Measurements from ENCODE around the gene EXOC6. TPM values are rescaled to one million over a fixed set of nuclear protein-coding genes. Genes with fewer than 3 reads are reported as not detected.

Gene EXOC6, protein sequence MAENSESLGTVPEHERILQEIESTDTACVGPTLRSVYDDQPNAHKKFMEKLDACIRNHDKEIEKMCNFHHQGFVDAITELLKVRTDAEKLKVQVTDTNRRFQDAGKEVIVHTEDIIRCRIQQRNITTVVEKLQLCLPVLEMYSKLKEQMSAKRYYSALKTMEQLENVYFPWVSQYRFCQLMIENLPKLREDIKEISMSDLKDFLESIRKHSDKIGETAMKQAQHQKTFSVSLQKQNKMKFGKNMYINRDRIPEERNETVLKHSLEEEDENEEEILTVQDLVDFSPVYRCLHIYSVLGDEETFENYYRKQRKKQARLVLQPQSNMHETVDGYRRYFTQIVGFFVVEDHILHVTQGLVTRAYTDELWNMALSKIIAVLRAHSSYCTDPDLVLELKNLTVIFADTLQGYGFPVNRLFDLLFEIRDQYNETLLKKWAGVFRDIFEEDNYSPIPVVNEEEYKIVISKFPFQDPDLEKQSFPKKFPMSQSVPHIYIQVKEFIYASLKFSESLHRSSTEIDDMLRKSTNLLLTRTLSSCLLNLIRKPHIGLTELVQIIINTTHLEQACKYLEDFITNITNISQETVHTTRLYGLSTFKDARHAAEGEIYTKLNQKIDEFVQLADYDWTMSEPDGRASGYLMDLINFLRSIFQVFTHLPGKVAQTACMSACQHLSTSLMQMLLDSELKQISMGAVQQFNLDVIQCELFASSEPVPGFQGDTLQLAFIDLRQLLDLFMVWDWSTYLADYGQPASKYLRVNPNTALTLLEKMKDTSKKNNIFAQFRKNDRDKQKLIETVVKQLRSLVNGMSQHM
- polyA plus RNA-seq (ENCODE audit: low read depth in 6 of 6): 10 to 100 TPM; 11.8 to 16.2 (median 14.4) TPM

DNA sequence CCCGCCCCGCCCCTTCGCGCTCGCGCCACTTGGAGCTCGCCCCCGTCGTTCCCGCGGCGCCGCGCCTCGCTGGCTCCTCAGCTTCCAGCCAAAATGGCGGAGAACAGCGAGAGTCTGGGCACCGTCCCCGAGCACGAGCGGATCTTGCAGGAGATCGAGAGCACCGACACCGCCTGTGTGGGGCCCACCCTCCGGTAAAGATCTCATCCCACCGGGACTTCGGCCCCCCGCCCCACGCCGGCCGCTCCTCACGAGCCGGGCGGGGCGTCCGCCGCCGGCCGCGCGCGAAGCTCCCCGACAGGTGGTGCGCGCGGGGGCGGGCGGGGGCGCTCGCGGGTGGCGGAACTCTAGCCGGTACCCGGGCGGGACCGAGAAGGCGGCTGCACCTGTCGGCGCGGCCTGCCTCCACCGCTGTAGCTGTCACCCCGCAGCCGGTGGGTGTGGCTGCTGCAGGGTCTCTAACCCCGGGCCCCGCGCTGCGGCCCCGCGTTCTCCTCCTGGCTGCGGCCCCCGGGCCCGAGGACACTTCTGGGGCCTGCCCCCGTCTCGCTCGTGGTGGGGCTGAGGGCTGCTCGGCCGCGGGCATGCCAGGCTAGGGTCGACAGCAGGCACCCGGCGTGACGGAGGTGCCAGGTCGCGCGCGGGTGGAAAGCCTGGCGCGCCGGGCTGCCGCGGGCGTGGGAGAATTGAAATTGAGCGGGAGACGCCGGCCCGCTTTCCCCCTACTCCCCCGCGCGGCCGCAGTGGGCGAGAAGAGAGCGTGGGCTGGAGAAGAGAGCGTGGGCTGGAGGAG is at the start of gene EXOC6:
EXOC6 (plus strand) TSS at position 80 of the 793 bp plus-strand sequence; CDS start at position 94, 14 bp downstream.
- peak; percentile 84 to 87 for ATAC-seq (ENCODE audit: low read depth in 2 of 2)

DNA sequence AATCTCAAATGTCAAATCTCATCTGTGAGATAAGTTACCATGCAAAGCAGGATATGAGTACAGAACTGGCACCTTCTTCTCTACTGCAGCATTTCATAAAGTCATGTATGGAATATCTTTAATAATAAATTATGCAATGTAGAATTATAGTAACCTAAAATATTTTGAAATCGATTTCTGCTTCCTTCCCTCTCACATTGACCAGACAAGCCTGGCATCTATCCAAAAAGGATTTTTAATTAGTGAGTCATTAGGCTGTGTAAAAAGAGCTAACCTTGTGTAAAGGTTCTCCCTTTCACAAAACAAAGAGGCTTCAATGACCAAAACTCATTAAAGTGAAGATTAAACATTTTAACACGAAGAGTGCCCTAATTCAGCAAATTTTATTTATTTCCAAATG is 48.8 kb upstream of the EXOC6 start:
- Mint-ChIP-seq H3K9me3 (peaks cover 0 to 4% (median 0%) of the 10 kb centered on the region in 7 donors), H3K4me3 (no peak overlapping the region), H3K4me1 (peaks cover 0 to 3% (median 0%) of the 10 kb centered on the region in 3 donors), H3K27me3 (no peaks in the 10 kb centered on the region), H3K36me3 (no peaks in the 10 kb centered on the region), H3K27ac (no peak overlapping the region)
- ATAC-seq (ENCODE audit: low read depth in 2 of 2) (no peak), DNase-seq (no peak)

More for the DNA sequence above, at the start of gene EXOC6:
- Mint-ChIP-seq H3K9me3 (no peaks in the 10 kb centered on the region), H3K4me1 (peaks cover 28 to 41% (median 39%) of the 10 kb centered on the region in 3 donors), H3K27ac (peak within 1 kb of the TSS; percentile 71 to 97 (median 93)), H3K36me3 (no peaks in the 10 kb centered on the region), H3K27me3 (no peaks in the 10 kb centered on the region), H3K4me3 (peak within 1 kb of the TSS; percentile 81 to 95 (median 93))
- DNase-seq: peak; percentile 89

DNA sequence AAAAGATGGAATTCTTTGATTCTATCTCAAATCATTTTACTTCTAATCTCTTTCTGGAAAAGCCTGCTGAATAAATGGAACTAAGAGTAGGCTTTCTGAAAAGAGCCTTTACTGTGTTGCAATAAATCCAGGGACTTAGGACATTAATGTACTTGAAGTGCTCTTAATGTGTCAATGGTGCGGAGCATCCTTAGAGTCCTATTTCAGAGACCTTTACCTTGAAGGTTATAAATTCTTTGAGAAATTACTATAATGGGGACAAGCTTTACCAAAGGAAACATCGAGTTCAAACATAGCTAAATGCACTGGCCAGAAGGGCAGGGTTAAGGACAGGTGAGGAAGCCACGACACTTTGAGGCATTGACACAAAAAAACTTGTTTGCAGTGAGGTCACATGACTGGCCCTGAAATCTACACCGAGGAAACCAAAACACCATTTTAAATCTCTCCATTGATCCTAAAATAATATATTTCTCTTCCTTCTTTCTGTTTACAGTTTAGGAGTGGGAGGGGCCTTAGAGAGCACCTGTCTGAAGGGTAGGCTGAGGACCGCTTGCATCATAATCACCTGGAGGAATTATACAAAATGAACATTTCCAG is 48.1 kb upstream of the EXOC6 start:
- ATAC-seq (ENCODE audit: low read depth in 2 of 2): no peak
- Mint-ChIP-seq H3K4me1 (peaks cover 0 to 3% (median 0%) of the 10 kb centered on the region in 3 donors), H3K27ac (peak overlapping the region in 1 of 6 donors; percentile 12), H3K4me3 (no peak overlapping the region), H3K27me3 (no peaks in the 10 kb centered on the region), H3K9me3 (peaks cover 0 to 4% (median 0%) of the 10 kb centered on the region in 7 donors), H3K36me3 (no peaks in the 10 kb centered on the region)
- no peak for DNase-seq

DNA sequence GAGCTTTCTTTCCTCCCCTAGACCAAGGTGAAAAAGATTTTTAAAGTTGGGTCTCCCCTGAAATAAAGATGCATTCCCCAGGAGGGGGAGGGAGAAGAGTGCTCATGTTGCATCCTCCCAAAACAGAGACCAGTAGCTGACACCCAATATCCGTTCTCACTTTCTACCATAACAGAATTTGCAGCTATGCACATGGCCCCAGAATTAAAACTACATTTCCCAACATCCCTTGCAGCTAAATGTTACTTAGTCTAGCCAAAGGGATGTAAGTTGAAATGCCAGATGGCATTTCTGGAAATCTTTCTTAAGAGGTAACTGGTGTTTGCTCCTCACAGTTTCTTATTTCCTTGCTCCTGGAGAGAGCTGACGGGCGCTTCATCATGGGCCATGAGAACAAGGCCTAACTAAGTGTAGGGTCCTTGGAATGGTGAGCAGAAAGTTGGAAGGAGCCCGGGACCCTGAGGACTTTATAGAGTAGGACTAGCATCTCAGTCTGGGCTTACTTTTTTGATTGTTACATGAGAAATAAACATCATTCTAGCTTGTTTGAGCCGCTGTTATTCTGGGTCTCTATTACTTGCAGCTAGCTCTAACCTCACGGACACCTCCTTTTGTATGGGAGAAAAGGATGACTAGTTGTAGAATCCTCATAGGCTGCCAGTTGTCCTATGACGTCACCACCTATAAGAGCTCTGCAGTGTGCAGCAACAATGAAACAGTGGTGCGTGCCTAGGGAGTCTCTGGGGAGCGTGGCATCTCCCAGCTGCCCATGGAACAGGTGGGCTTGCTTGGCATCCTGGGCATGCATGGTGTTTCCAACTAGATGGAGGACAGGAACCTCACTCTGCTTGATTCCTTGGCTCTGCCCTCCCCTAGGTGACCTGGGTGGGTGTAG is 46.1 kb upstream of the EXOC6 start:
- peak overlapping the region in 1 of 6 donors; percentile 62 for H3K27ac Mint-ChIP-seq
- ATAC-seq (ENCODE audit: low read depth in 2 of 2): no peak

DNA sequence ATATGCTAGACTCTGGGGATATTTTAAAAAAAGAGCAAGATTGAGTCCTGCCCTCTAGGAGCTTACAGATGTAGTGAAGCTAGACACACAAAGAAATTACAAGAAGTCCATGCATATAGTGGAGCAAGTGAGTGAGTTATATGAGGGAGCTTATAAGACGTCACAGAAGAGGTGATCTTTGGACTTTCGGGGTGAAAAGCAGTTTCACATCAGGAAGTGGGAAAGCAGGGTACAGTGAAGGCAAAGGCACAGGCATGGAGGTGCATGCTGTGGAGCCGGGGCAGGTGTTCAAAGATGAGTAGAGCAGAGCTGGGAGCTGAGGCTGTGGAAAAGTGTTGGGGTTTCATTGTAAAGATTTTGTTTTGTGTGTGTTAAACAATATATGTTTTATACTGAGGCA is 38.5 kb upstream of the EXOC6 start:
- H3K27ac Mint-ChIP-seq: peak overlapping the region in 3 of 6 donors; percentile 36 to 83 (median 38)
- no peaks in the 10 kb centered on the region for H3K9me3 Mint-ChIP-seq
- H3K4me1 Mint-ChIP-seq: peaks cover 16 to 33% (median 28%) of the 10 kb centered on the region in 3 donors
- DNase-seq (no peak), ATAC-seq (ENCODE audit: low read depth in 2 of 2) (no peak)
- H3K27me3 Mint-ChIP-seq: no peaks in the 10 kb centered on the region
- no peaks in the 10 kb centered on the region for H3K36me3 Mint-ChIP-seq
- H3K4me3 Mint-ChIP-seq: peak overlapping the region in 2 of 8 donors; percentile 2 to 22

More for the DNA sequence above, 46.1 kb upstream of the EXOC6 start:
- no peaks in the 10 kb centered on the region for H3K36me3 Mint-ChIP-seq
- H3K4me3 Mint-ChIP-seq: no peak overlapping the region
- H3K4me1 Mint-ChIP-seq: peaks cover 0 to 3% (median 0%) of the 10 kb centered on the region in 3 donors
- no peak for DNase-seq
- no peaks in the 10 kb centered on the region for H3K27me3 Mint-ChIP-seq
- H3K9me3 Mint-ChIP-seq: no peaks in the 10 kb centered on the region

DNA sequence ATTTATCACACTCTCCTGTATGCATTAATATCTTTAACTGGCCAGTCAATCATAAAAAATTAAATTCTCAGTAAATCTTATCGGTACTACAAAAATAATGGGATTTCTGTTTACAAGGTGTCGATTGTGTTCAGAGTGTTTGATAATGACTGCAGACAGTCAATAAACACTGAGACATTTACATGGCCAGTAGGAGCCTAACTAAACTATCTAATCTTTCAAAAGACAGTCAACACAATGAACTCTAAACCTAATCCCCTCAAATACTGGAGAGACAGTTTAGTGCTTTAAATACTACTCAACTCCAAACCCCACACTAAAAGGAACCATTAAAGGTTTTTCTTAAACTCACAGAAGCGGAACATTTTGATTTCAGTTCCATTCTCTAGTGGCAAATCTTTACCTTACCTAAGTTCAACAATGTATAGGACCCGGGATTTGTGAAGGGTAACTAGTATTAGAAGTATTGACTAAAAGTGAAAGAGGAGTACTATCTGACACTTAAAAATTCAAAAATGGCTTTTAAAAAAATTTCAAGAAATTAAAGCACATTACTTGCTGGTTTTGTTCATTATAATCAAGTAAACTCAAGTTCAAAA is 37.3 kb upstream of the EXOC6 start:
- ATAC-seq (ENCODE audit: low read depth in 2 of 2) (peak; percentile 38 to 46), DNase-seq (no peak)
- H3K36me3 Mint-ChIP-seq: no peaks in the 10 kb centered on the region
- H3K9me3 Mint-ChIP-seq: no peaks in the 10 kb centered on the region
- no peaks in the 10 kb centered on the region for H3K27me3 Mint-ChIP-seq
- H3K4me1 Mint-ChIP-seq: peaks cover 16 to 33% (median 28%) of the 10 kb centered on the region in 3 donors
- peak overlapping the region in 2 of 6 donors; percentile 39 to 66 for H3K27ac Mint-ChIP-seq
- H3K4me3 Mint-ChIP-seq: peak overlapping the region in 1 of 8 donors; percentile 11

DNA sequence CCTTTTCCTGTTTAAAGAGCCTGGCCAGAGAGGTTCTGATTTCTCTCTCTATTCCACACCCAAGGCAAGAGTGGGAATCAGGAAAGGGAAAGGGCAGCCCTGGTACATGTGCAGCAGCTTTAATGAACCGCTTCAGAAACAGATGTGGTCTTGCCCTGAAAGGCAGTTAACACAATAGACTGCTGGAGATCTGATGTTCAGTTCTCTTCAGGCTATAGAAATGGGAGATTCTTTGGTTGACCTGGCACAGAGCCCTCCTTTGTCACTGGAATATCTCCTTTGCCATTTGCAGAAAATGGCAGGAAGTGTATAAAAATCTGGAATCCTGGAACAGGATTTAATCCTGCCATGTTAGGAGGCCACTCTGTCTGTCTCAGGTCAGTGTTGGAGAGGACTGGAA is 36.3 kb upstream of the EXOC6 start:
- Mint-ChIP-seq H3K9me3 (no peaks in the 10 kb centered on the region), H3K4me1 (peaks cover 16 to 33% (median 28%) of the 10 kb centered on the region in 3 donors), H3K4me3 (no peak overlapping the region), H3K36me3 (no peaks in the 10 kb centered on the region), H3K27me3 (peaks cover 0 to 4% (median 3%) of the 10 kb centered on the region in 3 donors), H3K27ac (no peak overlapping the region)
- ATAC-seq (ENCODE audit: low read depth in 2 of 2): no peak
- DNase-seq: no peak

DNA sequence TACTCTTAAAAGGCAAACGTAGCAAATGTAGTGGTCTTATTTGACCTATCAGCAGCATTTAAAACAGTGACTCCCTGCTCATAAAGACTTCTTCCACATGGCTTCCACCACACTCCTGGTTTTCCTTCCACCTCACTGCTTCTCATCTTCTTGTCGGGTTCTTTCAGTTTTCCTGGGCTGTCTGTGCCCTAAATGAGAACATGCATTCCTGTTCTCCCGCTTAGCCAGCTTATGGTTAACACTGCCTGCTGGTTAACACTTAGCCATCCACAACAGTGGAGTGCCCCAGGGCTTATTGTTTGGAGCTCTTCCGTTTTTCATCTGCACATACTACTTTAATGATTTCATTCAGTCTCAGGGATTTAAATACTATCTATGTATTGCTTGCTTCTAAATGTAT is 34.3 kb upstream of the EXOC6 start:
- Mint-ChIP-seq H3K4me3 (no peak overlapping the region), H3K36me3 (no peaks in the 10 kb centered on the region), H3K9me3 (no peaks in the 10 kb centered on the region), H3K4me1 (peaks cover 12 to 29% (median 28%) of the 10 kb centered on the region in 3 donors), H3K27ac (no peak overlapping the region), H3K27me3 (peaks cover 0 to 10% (median 5%) of the 10 kb centered on the region in 3 donors)
- ATAC-seq (ENCODE audit: low read depth in 2 of 2) (no peak), DNase-seq (no peak)

DNA sequence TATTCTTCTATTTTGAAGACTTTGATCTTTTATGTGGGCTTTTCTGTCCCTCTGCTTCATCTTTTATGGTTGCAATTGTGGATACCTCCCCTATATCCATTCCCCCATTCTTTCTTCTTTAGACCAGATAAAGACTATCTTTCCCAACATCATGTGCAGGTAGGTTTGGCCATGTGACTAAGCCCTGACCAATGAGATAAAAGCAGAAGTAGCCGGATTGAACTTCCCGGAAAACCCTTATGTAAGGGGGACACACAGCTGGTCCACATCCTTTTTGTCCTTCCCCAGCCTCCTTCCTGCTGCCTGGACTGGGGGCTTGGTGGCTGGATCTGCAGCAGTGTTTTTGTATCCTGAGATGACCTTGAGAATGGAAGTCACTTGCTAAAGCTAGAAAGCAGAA is 33.5 kb upstream of the EXOC6 start:
- Mint-ChIP-seq H3K4me3 (no peak overlapping the region), H3K27ac (no peak overlapping the region), H3K27me3 (peaks cover 0 to 10% (median 5%) of the 10 kb centered on the region in 3 donors), H3K9me3 (no peaks in the 10 kb centered on the region), H3K36me3 (no peaks in the 10 kb centered on the region), H3K4me1 (peaks cover 10 to 24% (median 22%) of the 10 kb centered on the region in 3 donors)
- no peak for ATAC-seq (ENCODE audit: low read depth in 2 of 2)
- DNase-seq: no peak

DNA sequence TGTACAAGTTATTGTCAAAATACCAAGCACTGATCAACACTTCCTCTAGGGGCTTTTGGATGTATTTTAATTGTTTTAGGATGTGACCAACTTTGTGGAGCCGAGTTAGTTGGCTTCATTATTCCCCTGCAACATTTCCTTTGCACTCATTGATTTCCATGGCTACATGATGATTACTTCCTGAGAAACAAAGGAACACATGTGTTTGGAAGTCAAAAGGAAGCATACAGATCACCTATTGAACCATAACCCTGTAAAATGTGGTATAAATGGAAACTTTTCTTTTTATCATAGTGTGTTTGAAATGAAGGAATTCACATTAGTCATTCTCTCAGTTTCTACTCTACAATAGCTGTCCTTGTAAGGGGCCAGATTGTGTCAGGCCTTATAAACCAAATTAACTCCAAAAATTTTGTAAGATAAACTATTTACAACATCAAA is 32.2 kb upstream of the EXOC6 start:
- Mint-ChIP-seq H3K36me3 (no peaks in the 10 kb centered on the region), H3K27me3 (peaks cover 0 to 10% (median 5%) of the 10 kb centered on the region in 3 donors), H3K27ac (no peak overlapping the region), H3K4me3 (no peak overlapping the region), H3K9me3 (no peaks in the 10 kb centered on the region), H3K4me1 (peaks cover 5 to 10% (median 9%) of the 10 kb centered on the region in 3 donors)
- ATAC-seq (ENCODE audit: low read depth in 2 of 2) (no peak), DNase-seq (no peak)

DNA sequence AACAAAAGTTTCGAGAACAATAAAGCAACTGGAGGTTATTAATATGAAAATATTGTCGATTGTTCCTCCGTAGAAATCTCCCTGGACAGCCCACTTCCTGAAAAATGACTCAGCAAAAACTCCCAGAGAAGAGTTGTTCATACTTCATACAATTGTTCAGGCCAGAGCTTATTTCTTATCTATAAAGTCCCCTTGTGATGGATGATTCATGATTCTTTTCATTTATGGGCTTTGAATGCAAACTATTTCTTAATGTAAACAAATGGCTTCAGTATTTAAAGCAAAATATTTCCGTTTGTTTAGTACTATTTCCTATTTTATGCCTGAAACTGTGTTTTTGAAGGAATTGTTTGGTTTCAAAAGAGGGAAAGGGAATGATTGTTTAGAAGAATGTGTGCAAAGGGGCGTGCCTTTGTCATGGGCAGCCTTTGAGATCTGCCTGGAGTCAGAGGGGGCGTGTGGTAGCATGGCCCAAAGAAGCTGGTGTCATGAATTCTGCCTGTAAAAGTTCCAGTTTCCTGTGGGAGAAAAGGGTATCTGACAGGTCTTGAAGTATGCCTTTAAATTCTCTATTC is 26.2 kb upstream of the EXOC6 start:
- Mint-ChIP-seq H3K27me3 (peaks cover 0 to 4% (median under 1%) of the 10 kb centered on the region in 3 donors), H3K27ac (peak overlapping the region in 2 of 6 donors; percentile 9 to 44), H3K4me3 (no peak overlapping the region), H3K9me3 (no peaks in the 10 kb centered on the region), H3K36me3 (no peaks in the 10 kb centered on the region), H3K4me1 (peaks cover 17 to 28% (median 21%) of the 10 kb centered on the region in 3 donors)
- DNase-seq (no peak), ATAC-seq (ENCODE audit: low read depth in 2 of 2) (no peak)

Measured in naive B cell (primary cell).